Trophoblast cell (in vitro differentiated cells and primary cell): ENCODE measurements around the gene E2F2.

ENCODE experiments used
- DNase-seq, 2 donors: peaks; one replicate each; pipeline ENCODE4 v3.0.0-alpha.2; 2016
- H2AFZ ChIP-seq: 2 replicates; pipeline ENCODE4 v1.6.1; 2013; ENCODE audit warnings: low read length, moderate library complexity, mild to moderate bottlenecking; ENCODE audit not compliant: insufficient read depth, poor library complexity
- H2AK5ac ChIP-seq: 2 replicates; pipeline ENCODE4 v1.6.1; 2013; ENCODE audit warnings: mild to moderate bottlenecking, low read length
- H2BK120ac ChIP-seq: 2 replicates; pipeline ENCODE4 v1.6.1; 2013; ENCODE audit warnings: low read length, mild to moderate bottlenecking, moderate library complexity; ENCODE audit not compliant: insufficient read depth, poor library complexity
- H2BK12ac ChIP-seq: 2 replicates; pipeline ENCODE4 v1.6.1; 2013; ENCODE audit warnings: mild to moderate bottlenecking, low read length, moderate library complexity
- H2BK5ac ChIP-seq: 2 replicates; pipeline ENCODE4 v1.6.1; 2013; ENCODE audit warnings: low read length, low read depth, moderate library complexity, mild to moderate bottlenecking; ENCODE audit not compliant: poor library complexity
- H3K14ac ChIP-seq: 2 replicates; pipeline ENCODE4 v1.6.1; 2013; ENCODE audit warnings: mild to moderate bottlenecking, low read length
- H3K18ac ChIP-seq: 2 replicates; pipeline ENCODE4 v1.6.1; 2013; ENCODE audit warnings: mild to moderate bottlenecking, low read length
- H3K23ac ChIP-seq: 2 replicates; pipeline ENCODE4 v1.6.1; 2013; ENCODE audit warnings: low read length
- H3K27ac ChIP-seq: 2 replicates; pipeline ENCODE4 v1.5.1; 2013; ENCODE audit warnings: low read depth, mild to moderate bottlenecking, inconsistent platforms, low read length, moderate library complexity
- H3K27me3 ChIP-seq: 2 replicates; pipeline ENCODE4 v1.6.1; 2013; ENCODE audit warnings: inconsistent platforms, mild to moderate bottlenecking, low read length, moderate library complexity; ENCODE audit not compliant: insufficient read depth
- H3K36me3 ChIP-seq, 2 experiments: 1 replicate in 1 of 2; 2 replicates in 1 of 2; pipeline ENCODE4 v1.6.1; 2013; ENCODE audit warnings: low read length in 2 of 2, mild to moderate bottlenecking in 2 of 2, moderate library complexity in 1 of 2; ENCODE audit not compliant: insufficient read depth in 2 of 2, control insufficient read depth in 1 of 2
- H3K4ac ChIP-seq: 2 replicates; pipeline ENCODE4 v1.6.1; 2013; ENCODE audit warnings: low read depth, mild to moderate bottlenecking, low read length, moderate library complexity
- H3K4me1 ChIP-seq, 2 experiments: 1 replicate in 1 of 2; 2 replicates in 1 of 2; pipeline ENCODE4 v1.6.1; 2013; ENCODE audit warnings: low read length in 2 of 2, mild to moderate bottlenecking in 2 of 2, moderate library complexity in 1 of 2; ENCODE audit not compliant: insufficient read depth in 2 of 2, control insufficient read depth in 1 of 2
- H3K4me2 ChIP-seq: 2 replicates; pipeline ENCODE4 v1.6.1; 2013; ENCODE audit warnings: inconsistent platforms, mild to moderate bottlenecking, low read length, moderate library complexity
- H3K4me3 ChIP-seq: 2 replicates; pipeline ENCODE4 v1.5.1; 2013; ENCODE audit warnings: mild to moderate bottlenecking, low read depth, low read length, inconsistent platforms
- H3K79me1 ChIP-seq: one replicate; pipeline ENCODE4 v1.6.1; 2013; ENCODE audit warnings: low read length
- H3K79me2 ChIP-seq: 2 replicates; pipeline ENCODE4 v1.6.1; 2013; ENCODE audit warnings: low read length, mild to moderate bottlenecking; ENCODE audit not compliant: control insufficient read depth, insufficient read depth, poor library complexity
- H3K9ac ChIP-seq: 2 replicates; pipeline ENCODE4 v1.6.1; 2013; ENCODE audit warnings: mild to moderate bottlenecking, low read length
- H3K9me3 ChIP-seq: 2 replicates; pipeline ENCODE4 v1.6.1; 2013; ENCODE audit warnings: low read depth, mild to moderate bottlenecking, control low read depth, inconsistent platforms, low read length; ENCODE audit not compliant: insufficient read depth
- H4K12ac ChIP-seq: 2 replicates; pipeline ENCODE4 v1.6.1; 2013; ENCODE audit warnings: low read depth, mild to moderate bottlenecking, low read length, moderate library complexity
- H4K8ac ChIP-seq: 2 replicates; pipeline ENCODE4 v1.6.1; 2013; ENCODE audit warnings: low read depth, mild to moderate bottlenecking, low read length, moderate library complexity
- H4K91ac ChIP-seq: one replicate; pipeline ENCODE4 v1.6.1; 2013; ENCODE audit warnings: low read depth, mild to moderate bottlenecking, low read length, moderate library complexity
- WGBS: extraction: QIAGEN DNeasy Blood & Tissue Kit; methylation state at CpG from one replicate; pipeline ENCODE4 v1.1.7; 2013; ENCODE audit warnings: missing lambda C conversion rate; ENCODE audit not compliant: insufficient read length, insufficient coverage; ENCODE audit errors: extremely low coverage; 5-methylcytosine and 5-hydroxymethylcytosine counted together

E2F2 gene

DNA sequence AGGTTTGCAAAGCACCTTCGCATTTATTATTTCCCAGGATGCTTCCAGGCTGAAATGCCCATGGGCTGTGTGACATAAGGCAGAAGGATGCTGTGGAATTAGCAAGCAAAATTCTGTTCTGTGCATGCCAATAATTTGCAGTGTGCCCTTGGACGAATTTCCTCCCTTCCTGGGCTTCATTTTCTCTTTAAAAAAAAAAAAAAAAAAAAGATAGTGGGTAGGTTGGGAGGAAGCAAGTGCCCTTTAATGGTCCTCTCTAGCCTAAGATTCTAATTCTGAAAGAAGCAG, 30.7 kb upstream of the E2F2 start:
- H2AFZ ChIP-seq: no peak overlapping the region
- no peaks in the 10 kb centered on the region for H3K27me3 ChIP-seq
- H3K9me3 ChIP-seq: no peaks in the 10 kb centered on the region
- peaks cover 18% of the 10 kb centered on the region for H3K79me2 ChIP-seq
- peak overlapping the region; percentile 88 for H2BK120ac ChIP-seq
- WGBS: no CpG with 5 or more reads among the region's 2 CpGs
- peak; percentile 75 to 85 for DNase-seq
- H4K8ac ChIP-seq: peak overlapping the region; percentile 33
- no peak overlapping the region for H3K9ac ChIP-seq
- H3K4ac ChIP-seq: peak overlapping the region; percentile 49
- no peak overlapping the region for H3K4me3 ChIP-seq
- H3K4me1 ChIP-seq: peaks cover 26 to 31% of the 10 kb centered on the region in 2 experiments
- peak overlapping the region; percentile 58 for H3K18ac ChIP-seq
- peak overlapping the region; percentile 60 for H2BK5ac ChIP-seq
- no peak overlapping the region for H2AK5ac ChIP-seq
- peak overlapping the region; percentile 97 for H3K27ac ChIP-seq
- H4K91ac ChIP-seq: peak overlapping the region; percentile 84
- H2BK12ac ChIP-seq: peak overlapping the region; percentile 88
- H4K12ac ChIP-seq: no peak overlapping the region
- peak overlapping the region; percentile 45 for H3K14ac ChIP-seq
- H3K23ac ChIP-seq: no peak overlapping the region
- peaks cover 11 to 12% of the 10 kb centered on the region in 2 experiments for H3K36me3 ChIP-seq
- H3K79me1 ChIP-seq: peaks cover 60% of the 10 kb centered on the region
- peak overlapping the region; percentile 6 for H3K4me2 ChIP-seq

DNA sequence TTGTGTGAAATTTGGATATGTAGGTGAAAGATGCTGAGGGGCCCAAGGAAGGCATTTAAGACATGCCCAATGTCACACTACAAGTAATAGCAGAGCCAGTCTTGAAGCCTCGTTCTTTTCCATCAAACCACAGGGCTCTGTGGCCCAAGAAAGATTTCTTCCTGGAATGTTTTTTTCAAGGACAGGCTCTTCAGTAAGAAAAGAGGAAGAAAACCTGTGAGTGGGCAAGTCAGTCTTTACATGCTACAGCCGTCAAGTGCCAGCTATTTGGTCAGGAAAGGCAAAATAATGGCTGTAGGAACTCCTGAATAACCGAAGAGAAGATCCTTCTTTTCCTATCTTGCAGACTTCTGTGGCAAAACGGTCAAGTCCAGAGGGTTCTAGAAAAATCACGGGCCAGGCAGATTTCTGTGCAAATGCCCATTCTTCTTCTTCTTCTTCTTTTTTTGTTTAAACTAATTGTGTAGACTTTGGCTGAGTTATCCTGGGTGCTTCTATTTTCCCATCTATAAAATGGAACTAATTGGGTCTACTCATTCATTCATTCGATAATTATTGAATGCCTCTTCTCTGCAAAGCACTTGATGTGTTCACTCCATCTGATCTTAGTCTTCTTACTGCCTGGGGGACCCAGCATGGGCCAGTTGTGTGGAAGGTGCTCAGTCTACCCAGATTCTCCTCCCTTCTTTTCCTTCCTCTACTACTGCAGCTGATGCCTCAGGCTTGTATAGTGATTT, 30.2 kb upstream of the E2F2 start:
- no peak for DNase-seq
- WGBS: no CpG with 5 or more reads among the region's 6 CpGs
- peak overlapping the region; percentile 88 for H2BK12ac ChIP-seq

DNA sequence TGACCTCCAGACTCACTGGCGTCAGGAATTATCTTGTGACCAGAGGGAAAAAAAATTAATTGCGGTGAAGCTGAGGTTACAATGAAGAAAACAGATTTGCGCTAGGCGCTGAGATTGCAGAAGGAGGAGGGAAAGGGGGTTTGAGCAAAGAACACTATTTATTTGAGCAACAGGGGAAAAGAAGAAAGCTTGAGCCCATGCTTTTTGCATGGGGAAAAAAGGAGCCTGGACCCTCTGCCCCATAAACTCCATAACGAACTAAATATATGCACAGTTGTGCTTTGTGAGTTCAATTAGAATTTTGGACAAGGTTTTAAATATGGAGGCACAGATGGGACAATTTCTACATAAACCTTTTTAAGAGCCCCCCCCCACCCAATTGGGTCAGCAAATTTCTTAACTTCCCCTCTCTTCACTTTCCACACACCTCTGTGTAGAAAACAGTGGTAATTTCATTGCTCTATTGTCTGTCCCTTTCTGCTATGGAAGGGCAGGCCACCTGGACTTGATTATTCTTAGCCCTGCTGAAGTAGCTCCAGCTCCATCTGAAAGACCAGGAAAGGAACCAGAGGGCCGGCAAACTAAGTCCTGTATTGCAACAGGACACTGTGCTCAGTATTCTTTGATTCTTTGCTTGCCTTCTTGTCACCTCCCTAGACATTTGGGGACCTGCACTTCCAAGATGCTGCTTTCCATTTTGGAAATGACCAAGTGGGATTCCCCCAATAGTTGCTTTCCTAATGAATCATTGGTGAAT, 29.1 kb upstream of the E2F2 start:
- Histone ChIP-seq H3K4ac (peak overlapping the region; percentile 29), H3K23ac (no peak overlapping the region), H3K9ac (no peak overlapping the region), H3K14ac (peak overlapping the region; percentile 70), H3K18ac (peak overlapping the region; percentile 61), H3K36me3 (peaks cover 11 to 12% of the 10 kb centered on the region in 2 experiments), H3K4me2 (peak overlapping the region; percentile 80), H4K8ac (peak overlapping the region; percentile 60), H2BK12ac (peak overlapping the region; percentile 83), H3K79me2 (peaks cover 19% of the 10 kb centered on the region), H3K4me3 (no peak overlapping the region), H3K4me1 (peaks cover 37 to 43% of the 10 kb centered on the region in 2 experiments), H4K91ac (peak overlapping the region; percentile 89), H3K9me3 (no peaks in the 10 kb centered on the region), H3K27me3 (no peaks in the 10 kb centered on the region), H3K79me1 (peaks cover 71% of the 10 kb centered on the region), H3K27ac (peak overlapping the region; percentile 97), H2AK5ac (peak overlapping the region; percentile 45), H2AFZ (no peak overlapping the region), H2BK120ac (peak overlapping the region; percentile 89), H2BK5ac (peak overlapping the region; percentile 87), H4K12ac (peak overlapping the region; percentile 41)
- WGBS: no CpG with 5 or more reads among the region's 6 CpGs
- DNase-seq: peak in 1 of 2 donors; percentile 44

More for the DNA sequence above, 30.2 kb upstream of the E2F2 start:
- H4K91ac ChIP-seq: peak overlapping the region; percentile 74
- H4K8ac ChIP-seq: peak overlapping the region; percentile 33
- H3K4me3 ChIP-seq: no peak overlapping the region
- no peak overlapping the region for H3K9ac ChIP-seq
- H2BK120ac ChIP-seq: peak overlapping the region; percentile 88
- H2AK5ac ChIP-seq: no peak overlapping the region
- peaks cover 32 to 36% of the 10 kb centered on the region in 2 experiments for H3K4me1 ChIP-seq
- no peak overlapping the region for H3K23ac ChIP-seq
- no peaks in the 10 kb centered on the region for H3K9me3 ChIP-seq
- H2AFZ ChIP-seq: no peak overlapping the region
- H4K12ac ChIP-seq: no peak overlapping the region
- H3K4ac ChIP-seq: peak overlapping the region; percentile 49
- H3K79me2 ChIP-seq: peaks cover 18% of the 10 kb centered on the region
- no peaks in the 10 kb centered on the region for H3K27me3 ChIP-seq
- H2BK5ac ChIP-seq: peak overlapping the region; percentile 60
- H3K27ac ChIP-seq: peak overlapping the region; percentile 97
- H3K18ac ChIP-seq: peak overlapping the region; percentile 58
- peak overlapping the region; percentile 6 for H3K4me2 ChIP-seq
- H3K79me1 ChIP-seq: peaks cover 65% of the 10 kb centered on the region
- H3K36me3 ChIP-seq: peaks cover 11 to 12% of the 10 kb centered on the region in 2 experiments
- peak overlapping the region; percentile 45 for H3K14ac ChIP-seq

DNA sequence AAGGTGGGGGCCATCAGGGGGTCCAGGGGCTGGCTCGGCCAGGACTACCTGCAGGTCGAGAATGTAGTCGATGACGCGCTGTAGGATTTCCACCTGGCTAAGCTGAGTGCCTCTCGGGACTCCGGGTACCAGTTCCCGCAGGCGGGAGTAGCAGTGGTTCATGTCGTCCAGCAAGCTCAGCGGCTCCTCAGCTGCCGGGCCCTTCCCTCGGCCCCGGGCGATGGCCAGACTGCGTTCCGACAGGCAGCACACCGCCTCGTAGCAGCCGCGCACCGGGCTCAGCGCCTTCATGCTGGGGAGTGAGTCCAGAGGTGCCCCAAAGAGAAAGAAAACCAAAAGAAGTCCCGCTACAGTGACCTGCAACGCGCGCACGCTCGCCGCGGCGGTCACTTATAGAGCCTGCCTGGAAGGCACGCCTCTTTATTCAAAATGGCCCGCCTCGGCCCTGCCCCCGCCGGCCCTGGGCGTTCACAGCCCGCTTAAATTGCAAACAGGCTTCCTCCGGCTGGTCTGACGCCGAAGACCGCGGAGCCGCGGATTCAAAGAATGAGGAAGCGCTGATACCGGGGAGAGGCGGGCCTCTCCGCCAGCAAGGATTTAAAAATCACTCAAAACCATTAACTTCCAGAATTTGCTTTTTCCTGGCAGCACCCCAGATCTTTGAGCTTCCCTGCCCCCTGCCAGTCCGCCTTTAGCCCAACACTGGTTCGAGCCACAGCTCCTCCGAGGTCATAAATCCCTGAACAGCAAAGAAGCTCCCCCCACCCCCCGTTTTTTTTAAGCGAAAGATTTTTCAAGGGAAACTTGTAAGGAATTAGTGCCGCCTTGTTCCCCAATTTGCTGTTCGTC, 28.3 kb upstream of the E2F2 start, which contains the start of gene ID3:
ID3 (minus strand) TSS at position 366 of the 849 bp plus-strand sequence; CDS start at position 291, 75 bp downstream.
- Histone ChIP-seq H3K36me3 (peaks cover 11 to 12% of the 10 kb centered on the region in 2 experiments), H3K79me2 (peaks cover 22% of the 10 kb centered on the region), H3K9me3 (no peaks in the 10 kb centered on the region), H3K14ac (peak within 1 kb of the TSS; percentile 86), H2AFZ (peak within 1 kb of the TSS; percentile 1), H3K79me1 (peaks cover 74% of the 10 kb centered on the region), H2AK5ac (peak within 1 kb of the TSS; percentile 45), H4K8ac (peak within 1 kb of the TSS; percentile 78), H4K91ac (peak within 1 kb of the TSS; percentile 89), H4K12ac (peak within 1 kb of the TSS; percentile 41), H2BK120ac (peak within 1 kb of the TSS; percentile 89), H2BK5ac (peak within 1 kb of the TSS; percentile 90), H3K9ac (peak within 1 kb of the TSS; percentile 90), H2BK12ac (peak within 1 kb of the TSS; percentile 83), H3K27ac (peak within 1 kb of the TSS; percentile 97), H3K4ac (peak within 1 kb of the TSS; percentile 71), H3K4me1 (peaks cover 36 to 43% of the 10 kb centered on the region in 2 experiments), H3K4me2 (peak within 1 kb of the TSS; percentile 80), H3K27me3 (no peaks in the 10 kb centered on the region), H3K4me3 (peak within 1 kb of the TSS; percentile 82), H3K23ac (no peak within 1 kb of the TSS), H3K18ac (peak within 1 kb of the TSS; percentile 89)
- DNase-seq: peak; percentile 98
- no CpG with 5 or more reads among the region's 57 CpGs for WGBS
